22Rv1 (cell line): ENCODE results near the gene NSD1.

Experiments used
- CTCF ChIP-seq: fragments of 450-650 bp; IDR thresholded peaks from 2 replicates; pipeline ENCODE4 v1.5.1; 2017; ENCODE audit warnings: mild to moderate bottlenecking
- ZFX ChIP-seq: fragments of 450-650 bp; IDR thresholded peaks from 2 replicates; pipeline ENCODE4 v1.6.1; 2017; ENCODE audit warnings: antibody characterized with exemption, borderline replicate concordance

- TF ChIP-seq CTCF (no peak), ZFX (no peak)
These were observed 127.9 kb downstream of the NSD1 start for GRCh38 chr5:177261510-177261909.
